GM19023 (cell line): ENCODE results near the gene RNASEH2B.
A peak's percentile ranks its signal among the peaks of the same experiment; 100 is the strongest.

ENCODE experiments used
- ATAC-seq: cut with Tn5 transposase; IDR thresholded peaks from one replicate; pipeline ENCODE4 v1.9.1; 2021; ENCODE audit warnings: mild to moderate bottlenecking, moderate library complexity; ENCODE audit not compliant: unreplicated experiment

RNASEH2B gene, protein sequence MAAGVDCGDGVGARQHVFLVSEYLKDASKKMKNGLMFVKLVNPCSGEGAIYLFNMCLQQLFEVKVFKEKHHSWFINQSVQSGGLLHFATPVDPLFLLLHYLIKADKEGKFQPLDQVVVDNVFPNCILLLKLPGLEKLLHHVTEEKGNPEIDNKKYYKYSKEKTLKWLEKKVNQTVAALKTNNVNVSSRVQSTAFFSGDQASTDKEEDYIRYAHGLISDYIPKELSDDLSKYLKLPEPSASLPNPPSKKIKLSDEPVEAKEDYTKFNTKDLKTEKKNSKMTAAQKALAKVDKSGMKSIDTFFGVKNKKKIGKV

GRCh38 chr13:50909605-50910484 lies at the start of gene RNASEH2B:
Gene RNASEH2B (plus strand): TSS chr13:50909791. CDS start chr13:50910077, 286 bp downstream.
- ATAC-seq, result peak; percentile 72

- ATAC-seq, result no peak
Measured at GRCh38 chr13:50864492-50864891, 45.1 kb upstream of the RNASEH2B start.

DNA sequence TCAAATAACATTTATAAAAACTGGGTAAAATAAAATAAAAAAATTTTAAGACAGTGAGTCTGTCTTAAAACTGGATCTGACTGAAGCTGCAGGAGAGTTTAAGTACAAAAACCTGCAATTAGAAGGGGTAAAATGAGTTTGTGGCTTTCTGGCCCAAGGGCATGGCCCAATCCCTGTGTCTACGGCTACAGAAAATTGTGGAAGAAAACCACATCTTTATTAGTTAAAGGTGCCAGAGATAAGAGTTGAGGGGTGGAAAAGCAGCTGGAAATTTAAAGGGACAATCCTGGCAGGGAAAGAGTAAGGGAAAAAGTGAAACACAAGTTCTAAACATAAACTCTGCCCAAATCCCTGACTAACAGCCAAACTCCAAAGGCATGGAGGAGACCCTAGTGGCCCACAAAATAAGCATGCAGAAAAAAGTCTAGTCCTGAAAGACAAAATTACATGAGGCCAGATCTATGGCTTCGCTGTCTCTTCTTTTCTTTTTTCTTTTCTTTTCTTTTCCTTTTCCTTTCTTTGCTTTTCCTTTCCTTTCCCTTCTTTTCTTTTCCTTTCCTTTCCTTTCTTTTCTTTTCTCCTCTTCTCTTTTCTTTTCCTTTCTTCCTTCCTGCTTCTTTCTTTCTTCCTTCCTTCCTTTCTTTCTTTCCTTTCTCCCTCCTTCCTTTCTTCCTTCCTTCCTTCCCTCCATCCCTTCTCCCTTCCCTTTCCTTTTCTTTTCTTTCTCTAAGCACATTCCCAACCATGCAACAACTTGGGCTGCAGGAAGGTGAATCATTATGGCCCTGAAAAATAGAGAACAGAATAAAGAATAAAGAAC lies 42.6 kb upstream of the RNASEH2B start:
- no peak for ATAC-seq

- no peak for ATAC-seq
Measured at GRCh38 chr13:50867637-50867945, 42.0 kb upstream of the RNASEH2B start.

DNA sequence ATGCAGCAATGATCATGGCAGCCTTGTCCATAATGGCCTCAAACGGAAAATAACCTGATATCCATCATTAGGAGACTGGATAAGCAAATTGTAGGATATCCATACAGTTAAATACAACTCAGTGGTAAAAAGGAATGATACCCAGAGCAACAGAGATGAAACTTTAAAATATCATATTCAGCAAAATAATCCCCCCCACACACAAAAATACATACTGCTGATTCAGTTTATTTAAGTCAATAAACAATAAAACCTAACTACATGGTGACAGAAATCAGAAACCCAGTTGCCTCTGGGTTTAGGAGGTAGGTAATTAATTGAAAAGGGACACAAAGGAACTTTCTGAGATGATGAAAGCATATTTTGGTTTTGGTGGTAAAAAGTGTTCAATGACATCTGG lies 38.2 kb upstream of the RNASEH2B start:
- no peak for ATAC-seq

GRCh38 chr13:50873467-50873866 lies 36.1 kb upstream of the RNASEH2B start:
- no peak for ATAC-seq

- no peak for ATAC-seq
Measured at GRCh38 chr13:50873991-50874390, 35.6 kb upstream of the RNASEH2B start.

DNA sequence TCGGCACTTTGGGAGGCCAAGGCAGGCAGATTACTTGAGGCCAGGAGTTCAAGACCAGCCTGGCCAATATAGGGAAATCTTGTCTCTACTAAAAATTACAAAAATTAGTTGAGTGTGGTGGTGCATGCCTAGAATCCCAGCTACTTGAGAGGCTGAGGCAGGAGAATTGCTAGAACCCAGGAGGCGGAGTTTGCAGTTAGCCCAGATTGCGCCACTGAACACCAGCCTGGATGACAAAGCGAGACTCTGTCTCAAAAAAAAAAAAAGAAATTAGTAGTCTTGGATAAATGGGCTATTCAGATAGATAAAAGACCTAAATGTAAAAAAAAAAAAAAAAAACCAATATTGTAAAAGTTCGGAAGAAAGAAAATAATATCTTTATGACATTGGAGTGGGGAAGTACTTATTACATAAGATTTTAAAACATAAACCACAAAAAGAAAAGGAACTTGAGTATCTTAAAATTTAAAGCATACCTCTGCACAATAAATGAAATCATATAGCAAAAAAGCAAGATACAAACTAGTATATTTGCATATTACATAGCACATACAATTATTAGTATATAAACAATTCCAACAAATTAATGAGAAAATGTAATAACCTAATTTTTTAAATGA lies 26.7 kb upstream of the RNASEH2B start:
- ATAC-seq, result no peak

- ATAC-seq, result no peak
Measured at GRCh38 chr13:50883728-50884127, 25.9 kb upstream of the RNASEH2B start.

DNA sequence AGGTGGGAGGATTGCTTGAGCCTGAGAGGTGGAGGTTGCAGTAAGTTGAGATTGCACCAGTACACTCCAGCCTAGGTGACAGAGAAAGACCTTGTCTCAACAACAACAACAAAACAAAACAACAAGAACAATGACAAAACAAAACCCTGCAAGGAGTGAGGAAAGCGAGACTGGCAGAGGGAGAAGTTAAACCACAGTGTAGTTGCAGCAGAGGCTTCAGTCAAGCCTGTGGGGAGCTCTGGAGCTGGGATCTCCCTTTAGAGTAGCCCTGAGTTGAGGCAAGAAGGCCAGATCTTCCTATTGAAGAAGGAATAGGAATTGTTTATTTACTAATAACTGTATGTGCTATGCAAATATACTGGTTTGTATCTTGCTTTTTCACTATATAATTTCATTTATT lies 25.3 kb upstream of the RNASEH2B start:
- no peak for ATAC-seq

GRCh38 chr13:50887151-50887550 lies 22.4 kb upstream of the RNASEH2B start:
- no peak for ATAC-seq

GRCh38 chr13:50888362-50888761 lies 21.2 kb upstream of the RNASEH2B start:
- ATAC-seq, result no peak

- ATAC-seq, result no peak
Measured at GRCh38 chr13:50889317-50889716, 20.3 kb upstream of the RNASEH2B start.

- no peak for ATAC-seq
Measured at GRCh38 chr13:50891206-50891605, 18.4 kb upstream of the RNASEH2B start.

GRCh38 chr13:50892210-50892944 lies 17.2 kb upstream of the RNASEH2B start:
- ATAC-seq, result no peak

DNA sequence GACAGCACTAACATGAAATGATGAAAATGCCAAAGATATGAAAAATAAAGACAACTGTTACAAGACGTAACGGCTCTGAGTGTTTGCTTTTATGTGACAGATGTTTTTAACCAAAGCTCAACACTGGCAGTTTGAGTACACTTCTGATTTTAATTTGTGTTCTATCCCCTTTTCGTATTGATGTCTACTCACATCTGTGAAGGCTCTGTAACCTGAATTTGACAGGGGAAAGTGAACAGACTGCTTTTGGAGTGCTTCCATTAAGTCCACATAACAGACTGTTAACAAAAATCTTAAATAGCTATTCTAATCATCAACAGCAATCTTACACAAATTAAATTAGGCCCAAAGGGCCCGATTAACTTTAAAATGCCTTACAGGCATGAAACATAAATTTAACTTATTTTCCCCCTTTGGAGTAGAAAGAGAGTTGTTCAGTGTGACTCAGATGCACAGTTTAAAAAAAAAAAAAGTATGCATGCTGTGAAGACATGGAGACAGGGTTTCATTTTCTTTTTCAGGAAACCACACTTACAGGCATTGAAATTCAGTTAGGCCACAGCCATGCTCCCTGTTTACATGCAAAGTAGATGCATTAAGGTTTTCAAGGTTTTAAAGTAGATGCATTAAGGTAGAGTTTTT lies 16.3 kb upstream of the RNASEH2B start:
- peak; percentile 77 for ATAC-seq

DNA sequence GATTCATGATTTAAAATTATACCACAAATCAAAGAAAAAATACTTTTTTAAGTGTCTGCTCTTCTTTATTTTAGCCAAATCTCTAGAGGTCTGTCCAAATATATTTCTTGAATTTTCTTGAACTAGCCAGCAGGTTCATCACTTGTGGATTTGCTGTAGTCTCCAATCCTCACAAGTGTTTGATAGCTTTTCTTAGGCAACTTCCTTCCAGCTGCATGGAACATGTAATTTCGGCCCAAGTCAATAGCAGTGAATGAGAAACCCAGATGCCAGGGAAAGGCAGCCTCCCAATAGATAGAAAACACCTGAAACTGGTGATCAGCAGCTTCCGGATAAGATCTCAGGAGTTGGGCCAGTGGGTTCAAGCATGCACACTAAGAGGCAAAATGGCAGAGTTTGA lies 15.6 kb upstream of the RNASEH2B start:
- ATAC-seq, result no peak

GRCh38 chr13:50894504-50894903 lies 15.1 kb upstream of the RNASEH2B start:
- ATAC-seq, result no peak

DNA sequence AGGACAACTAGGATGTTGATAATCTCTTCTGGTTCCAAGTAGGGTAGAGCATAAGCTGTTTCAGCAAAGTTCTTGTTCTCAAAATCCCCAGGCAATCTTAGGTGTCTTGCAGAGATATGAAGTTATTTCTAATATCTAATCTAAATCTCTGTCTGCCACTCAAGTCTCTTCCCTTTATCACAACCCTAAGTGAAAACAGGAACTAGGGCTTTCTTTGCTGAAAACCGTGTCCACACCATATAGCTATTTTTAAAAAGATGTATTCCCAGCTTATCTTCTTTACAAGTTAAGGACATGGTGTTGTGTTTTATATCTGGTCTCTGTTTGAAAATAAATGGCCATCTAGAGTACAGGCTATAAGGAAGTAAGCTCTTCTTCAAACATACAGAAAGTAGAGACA lies 11.3 kb upstream of the RNASEH2B start:
- no peak for ATAC-seq

DNA sequence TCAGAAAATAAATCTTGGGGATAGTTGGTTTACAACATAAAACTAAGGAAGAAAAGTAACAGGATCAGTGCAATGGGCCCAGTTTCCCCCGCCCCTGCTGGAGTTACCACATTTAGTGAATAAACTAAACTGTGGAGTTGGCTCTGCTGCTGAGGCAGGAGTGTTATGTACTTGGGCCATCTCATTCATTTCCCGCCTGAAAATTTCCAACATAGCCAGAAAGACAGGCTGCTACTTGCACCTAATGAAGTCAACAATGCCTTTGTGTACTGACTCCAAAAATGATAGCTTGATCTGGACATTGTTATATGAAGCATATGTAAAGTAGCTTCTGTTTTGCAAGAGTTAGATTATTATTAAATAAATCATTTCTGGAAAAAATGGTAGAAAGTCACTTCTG lies 7.9 kb upstream of the RNASEH2B start:
- no peak for ATAC-seq
